Activated naive CD4-positive, alpha-beta T cell treated with anti-CD3 and anti-CD28 coated beads for 36 hours (primary cell): ENCODE data around the gene REXO4. TPM values are rescaled to one million over a fixed set of nuclear protein-coding genes. Genes with fewer than 3 reads are reported as not detected.
A peak's percentile ranks its signal among the peaks of the same experiment; 100 is the strongest.

Source experiments
- CTCF ChIA-PET: fragments of 350-600 bp; sonication (Branson Sonifier 250); formaldehyde crosslinking; loops from one replicate; lab custom pipeline; 2021; ENCODE audit warnings: antibody characterized with exemption; lab: Charles Lee
- DNase-seq: peaks from one replicate; pipeline ENCODE4 v3.0.0-alpha.2; 2020
- H3K27ac Mint-ChIP-seq: one replicate; pipeline ENCODE4 v1.8.0; 2021; ENCODE audit warnings: mild to moderate bottlenecking, mixed read lengths
- H3K27me3 Mint-ChIP-seq: one replicate; pipeline ENCODE4 v1.8.0; 2021; ENCODE audit warnings: low read depth, mixed read lengths
- H3K36me3 Mint-ChIP-seq: one replicate; pipeline ENCODE4 v1.8.0; 2021; ENCODE audit warnings: low read depth, mixed read lengths
- H3K4me1 Mint-ChIP-seq: one replicate; pipeline ENCODE4 v1.8.0; 2021; ENCODE audit warnings: low read depth, mixed read lengths
- H3K4me3 Mint-ChIP-seq: one replicate; pipeline ENCODE4 v1.8.0; 2021; ENCODE audit warnings: mild to moderate bottlenecking, moderate library complexity, mixed read lengths
- H3K9me3 Mint-ChIP-seq: one replicate; pipeline ENCODE4 v1.8.0; 2021; ENCODE audit warnings: mixed read lengths
- intact Hi-C: fragments of 100-400 bp; cut with micrococcal nuclease; formaldehyde crosslinking; loops from one replicate; pipeline ENCODE4 v1.15.1; 2023
- total RNA-seq, 2 experiments: library from RNA; stranded (reverse); gene quantifications; one replicate each; pipeline ENCODE4 v1.2.3, GENCODE V29; 2021

REXO4 gene
- total RNA-seq, 2 experiments from 2014 or later = 22.5 to 27.0 TPM

- intact Hi-C loops = loop anchor here (1.0 to 5.0 kb wide), 3 partner anchors 8 to 131 kb away; partner anchors contain the start of genes MED22 and RPL7A
- CTCF ChIA-PET = interaction anchor here (0.9 to 6.0 kb wide), 5 partner anchors 15 to 129 kb away, joined by 3 to 48 read pairs (median 3); no protein-coding TSS in a partner anchor
- Mint-ChIP-seq H3K9me3 (no peaks in the 10 kb centered on the region), H3K27ac (peak within 1 kb of the TSS; percentile 81), H3K4me3 (peak within 1 kb of the TSS; percentile 82), H3K4me1 (peaks cover 50% of the 10 kb centered on the region), H3K27me3 (no peaks in the 10 kb centered on the region), H3K36me3 (peaks cover 23% of the 10 kb centered on the region)
- DNase-seq = peak; percentile 92
Measured at GRCh38 chr9:133356391-133357091, 61.3 kb downstream of the REXO4 start, which contains the start of the genes SURF1 and SURF2. TSS of gene SURF1 (minus strand) at chr9:133356487. CDS start at chr9:133356453, 34 bp downstream. TSS of gene SURF2 (plus strand) at chr9:133356550. CDS start at chr9:133356593, 43 bp downstream.

Other genes with a start within 250 kb of the REXO4 start
- gene OBP2B, start 208.8 kb downstream of the REXO4 start, total RNA-seq = not detected
- gene ABO, start 142.8 kb downstream of the REXO4 start, total RNA-seq = not detected
- gene SURF6, start 81.8 kb downstream of the REXO4 start, total RNA-seq = 10 to 100 TPM; 13.6 to 13.8 TPM
- gene MED22, start 69.9 kb downstream of the REXO4 start, total RNA-seq = 10 to 100 TPM; 18.4 to 21.5 TPM
- gene RPL7A, start 69.8 kb downstream of the REXO4 start, total RNA-seq = 1,000 to 10,000 TPM; 3,985 to 4,111 TPM
- 10 to 100 TPM; 24.9 to 27.8 TPM for gene SURF1, start 61.5 kb downstream of the REXO4 start, total RNA-seq
- gene SURF2, start 61.5 kb downstream of the REXO4 start, total RNA-seq = 10 to 100 TPM; 15.0 to 16.2 TPM
- gene SURF4, start 42.0 kb downstream of the REXO4 start, total RNA-seq = 100 to 1,000 TPM; 299 to 302 TPM
- gene STKLD1, start 41.6 kb downstream of the REXO4 start, total RNA-seq = under 1 TPM; 0.35 to 0.41 TPM
- 1 to 10 TPM; 3.0 to 3.2 TPM for gene ADAMTS13, start 4.4 kb upstream of the REXO4 start, total RNA-seq
- under 1 TPM; 0.35 to 0.45 TPM for gene CACFD1, start 42.0 kb upstream of the REXO4 start, total RNA-seq
- gene SLC2A6, start 61.1 kb upstream of the REXO4 start, total RNA-seq = under 1 TPM; 0.62 to 0.83 TPM
- not detected for gene MYMK, start 106.9 kb upstream of the REXO4 start, total RNA-seq
- gene ADAMTSL2, start 116.7 kb upstream of the REXO4 start, total RNA-seq = under 1 TPM; 0.14 to 0.17 TPM
- not detected for gene FAM163B, start 191.4 kb upstream of the REXO4 start, total RNA-seq
- gene DBH, start 218.4 kb upstream of the REXO4 start, total RNA-seq = not detected